ENCODE measurements around the gene NAA16.

- TF ChIP-seq, protein P1, sequence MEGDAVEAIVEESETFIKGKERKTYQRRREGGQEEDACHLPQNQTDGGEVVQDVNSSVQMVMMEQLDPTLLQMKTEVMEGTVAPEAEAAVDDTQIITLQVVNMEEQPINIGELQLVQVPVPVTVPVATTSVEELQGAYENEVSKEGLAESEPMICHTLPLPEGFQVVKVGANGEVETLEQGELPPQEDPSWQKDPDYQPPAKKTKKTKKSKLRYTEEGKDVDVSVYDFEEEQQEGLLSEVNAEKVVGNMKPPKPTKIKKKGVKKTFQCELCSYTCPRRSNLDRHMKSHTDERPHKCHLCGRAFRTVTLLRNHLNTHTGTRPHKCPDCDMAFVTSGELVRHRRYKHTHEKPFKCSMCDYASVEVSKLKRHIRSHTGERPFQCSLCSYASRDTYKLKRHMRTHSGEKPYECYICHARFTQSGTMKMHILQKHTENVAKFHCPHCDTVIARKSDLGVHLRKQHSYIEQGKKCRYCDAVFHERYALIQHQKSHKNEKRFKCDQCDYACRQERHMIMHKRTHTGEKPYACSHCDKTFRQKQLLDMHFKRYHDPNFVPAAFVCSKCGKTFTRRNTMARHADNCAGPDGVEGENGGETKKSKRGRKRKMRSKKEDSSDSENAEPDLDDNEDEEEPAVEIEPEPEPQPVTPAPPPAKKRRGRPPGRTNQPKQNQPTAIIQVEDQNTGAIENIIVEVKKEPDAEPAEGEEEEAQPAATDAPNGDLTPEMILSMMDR (conservative IDR thresholded peaks at IDR 0.05; ENCODE audit: low read depth, low read length) = no peak
- TF ChIP-seq RFX5 (IDR thresholded peaks at IDR 0.05; ENCODE audit: low read depth, low read length) = no peak
- TF ChIP-seq MAZ (IDR thresholded peaks at IDR 0.05; ENCODE audit: borderline replicate concordance, low read depth, low read length) = no peak
These were observed 59.7 kb downstream of the NAA16 start for GRCh38 chr13:41370736-41371135.

Measured in IMR-90 (cell line).